ENCODE data around the gene PSMA1.

The PSMA1 gene

GRCh38 chr11:14455648-14456430 is 64.3 kb downstream of the PSMA1 start:
- TF ChIP-seq, protein P1, sequence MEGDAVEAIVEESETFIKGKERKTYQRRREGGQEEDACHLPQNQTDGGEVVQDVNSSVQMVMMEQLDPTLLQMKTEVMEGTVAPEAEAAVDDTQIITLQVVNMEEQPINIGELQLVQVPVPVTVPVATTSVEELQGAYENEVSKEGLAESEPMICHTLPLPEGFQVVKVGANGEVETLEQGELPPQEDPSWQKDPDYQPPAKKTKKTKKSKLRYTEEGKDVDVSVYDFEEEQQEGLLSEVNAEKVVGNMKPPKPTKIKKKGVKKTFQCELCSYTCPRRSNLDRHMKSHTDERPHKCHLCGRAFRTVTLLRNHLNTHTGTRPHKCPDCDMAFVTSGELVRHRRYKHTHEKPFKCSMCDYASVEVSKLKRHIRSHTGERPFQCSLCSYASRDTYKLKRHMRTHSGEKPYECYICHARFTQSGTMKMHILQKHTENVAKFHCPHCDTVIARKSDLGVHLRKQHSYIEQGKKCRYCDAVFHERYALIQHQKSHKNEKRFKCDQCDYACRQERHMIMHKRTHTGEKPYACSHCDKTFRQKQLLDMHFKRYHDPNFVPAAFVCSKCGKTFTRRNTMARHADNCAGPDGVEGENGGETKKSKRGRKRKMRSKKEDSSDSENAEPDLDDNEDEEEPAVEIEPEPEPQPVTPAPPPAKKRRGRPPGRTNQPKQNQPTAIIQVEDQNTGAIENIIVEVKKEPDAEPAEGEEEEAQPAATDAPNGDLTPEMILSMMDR (IDR thresholded peaks at IDR 0.05) = no peak

All from LNCAP (cell line).